ENCODE data around the gene SHC3. TPM values are rescaled to one million over a fixed set of nuclear protein-coding genes. Genes with fewer than 3 reads are reported as not detected.

The SHC3 gene
- total RNA-seq, 1 donor: 0.36 TPM

- no peak overlapping the region for H3K4me2 ChIP-seq (ENCODE audit: insufficient read depth, low read length)
- TF ChIP-seq CTCF (IDR thresholded peaks at IDR 0.05; ENCODE audit: extremely low read depth, low read depth, low read length): no peak
- no peaks in the 10 kb centered on the region for H3K79me2 ChIP-seq (ENCODE audit: insufficient read depth, low read length)
- no peaks in the 10 kb centered on the region for H4K20me1 ChIP-seq (ENCODE audit: insufficient read depth, low read length)
- no peaks in the 10 kb centered on the region for H3K4me1 ChIP-seq (ENCODE audit: insufficient read depth, low read length)
- no peak overlapping the region for H3K27ac ChIP-seq (ENCODE audit: low read depth, low read length)
- peak; percentile 63 for DNase-seq (ENCODE audit: insufficient read length, low spot score, missing footprints)
- H3K4me3 ChIP-seq (ENCODE audit: insufficient read depth, low read length): no peak overlapping the region
- no peaks in the 10 kb centered on the region for H3K27me3 ChIP-seq (ENCODE audit: insufficient read depth, low read length)
- H3K36me3 ChIP-seq (ENCODE audit: insufficient read depth, low read length): no peaks in the 10 kb centered on the region
- H3K9me3 ChIP-seq (ENCODE audit: low read depth, low read length): no peaks in the 10 kb centered on the region
- no peak overlapping the region for H2AFZ ChIP-seq (ENCODE audit: low read length)
Measured at GRCh38 chr9:89207026-89207425, 28.4 kb upstream of the SHC3 start.

DNA sequence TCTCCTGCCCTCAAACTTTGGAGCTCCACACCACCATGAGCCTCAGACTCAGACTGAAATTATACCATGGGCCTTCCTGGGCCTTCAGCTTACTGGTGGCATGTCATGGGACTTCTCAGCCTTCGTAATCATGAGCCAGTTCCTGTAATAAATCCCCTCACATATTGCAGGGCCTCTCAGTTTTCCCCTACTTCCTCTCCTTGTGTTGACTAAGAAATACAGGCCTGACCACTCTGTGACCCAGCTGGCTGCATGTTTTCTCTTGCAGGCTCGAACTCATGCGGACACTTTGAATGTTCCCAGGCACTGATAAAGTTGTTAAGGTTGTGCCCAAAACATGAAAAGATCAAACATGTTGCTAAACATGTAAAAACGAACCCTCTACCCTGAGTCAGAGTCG, 26.2 kb upstream of the SHC3 start:
- Histone ChIP-seq H2AFZ (ENCODE audit: low read length) (no peak overlapping the region), H3K79me2 (ENCODE audit: insufficient read depth, low read length) (no peaks in the 10 kb centered on the region), H3K4me3 (ENCODE audit: insufficient read depth, low read length) (no peak overlapping the region), H3K9me3 (ENCODE audit: low read depth, low read length) (no peaks in the 10 kb centered on the region), H3K36me3 (ENCODE audit: insufficient read depth, low read length) (no peaks in the 10 kb centered on the region), H3K4me2 (ENCODE audit: insufficient read depth, low read length) (no peak overlapping the region), H4K20me1 (ENCODE audit: insufficient read depth, low read length) (no peaks in the 10 kb centered on the region), H3K4me1 (ENCODE audit: insufficient read depth, low read length) (no peaks in the 10 kb centered on the region), H3K27ac (ENCODE audit: low read depth, low read length) (no peak overlapping the region), H3K27me3 (ENCODE audit: insufficient read depth, low read length) (no peaks in the 10 kb centered on the region)
- no peak for DNase-seq (ENCODE audit: insufficient read length, low spot score, missing footprints)
- TF ChIP-seq CTCF (IDR thresholded peaks at IDR 0.05; ENCODE audit: extremely low read depth, low read depth, low read length): no peak

GRCh38 chr9:89195131-89195797, 16.6 kb upstream of the SHC3 start:
- no peak overlapping the region for H2AFZ ChIP-seq (ENCODE audit: low read length)
- no peaks in the 10 kb centered on the region for H4K20me1 ChIP-seq (ENCODE audit: insufficient read depth, low read length)
- no peak for TF ChIP-seq CTCF (IDR thresholded peaks at IDR 0.05; ENCODE audit: extremely low read depth, low read depth, low read length)
- no peaks in the 10 kb centered on the region for H3K4me1 ChIP-seq (ENCODE audit: insufficient read depth, low read length)
- H3K4me2 ChIP-seq (ENCODE audit: insufficient read depth, low read length): no peak overlapping the region
- H3K79me2 ChIP-seq (ENCODE audit: insufficient read depth, low read length): no peaks in the 10 kb centered on the region
- no peaks in the 10 kb centered on the region for H3K36me3 ChIP-seq (ENCODE audit: insufficient read depth, low read length)
- no peak for DNase-seq (ENCODE audit: insufficient read length, low spot score, missing footprints)
- no peaks in the 10 kb centered on the region for H3K9me3 ChIP-seq (ENCODE audit: low read depth, low read length)
- H3K27ac ChIP-seq (ENCODE audit: low read depth, low read length): no peak overlapping the region
- no peaks in the 10 kb centered on the region for H3K27me3 ChIP-seq (ENCODE audit: insufficient read depth, low read length)
- H3K4me3 ChIP-seq (ENCODE audit: insufficient read depth, low read length): no peak overlapping the region

GRCh38 chr9:89194421-89195130, 16.0 kb upstream of the SHC3 start:
- no peaks in the 10 kb centered on the region for H3K79me2 ChIP-seq (ENCODE audit: insufficient read depth, low read length)
- H3K9me3 ChIP-seq (ENCODE audit: low read depth, low read length): no peaks in the 10 kb centered on the region
- no peaks in the 10 kb centered on the region for H3K36me3 ChIP-seq (ENCODE audit: insufficient read depth, low read length)
- no peaks in the 10 kb centered on the region for H3K27me3 ChIP-seq (ENCODE audit: insufficient read depth, low read length)
- H4K20me1 ChIP-seq (ENCODE audit: insufficient read depth, low read length): no peaks in the 10 kb centered on the region
- no peak for DNase-seq (ENCODE audit: insufficient read length, low spot score, missing footprints)
- H2AFZ ChIP-seq (ENCODE audit: low read length): no peak overlapping the region
- H3K4me2 ChIP-seq (ENCODE audit: insufficient read depth, low read length): no peak overlapping the region
- H3K27ac ChIP-seq (ENCODE audit: low read depth, low read length): no peak overlapping the region
- H3K4me1 ChIP-seq (ENCODE audit: insufficient read depth, low read length): no peaks in the 10 kb centered on the region
- no peak for TF ChIP-seq CTCF (IDR thresholded peaks at IDR 0.05; ENCODE audit: extremely low read depth, low read depth, low read length)
- H3K4me3 ChIP-seq (ENCODE audit: insufficient read depth, low read length): no peak overlapping the region

Measured in osteoblast (primary cell).